SJSA1 (cell line): ENCODE measurements around the gene NELL1. TPM values are rescaled to one million over a fixed set of nuclear protein-coding genes. Genes with fewer than 3 reads are reported as not detected.
"Not testable (repeated sequence)": the region's sequence is repeated elsewhere in the genome, so short reads cannot be mapped to it uniquely, and the experiment has no call there.

Experiments
- DNase-seq, 2 experiments: peaks; one replicate each; pipeline ENCODE4 v3.0.0-alpha.2; 2015 to 2020; ENCODE audit warnings: low spot score in 2 of 2, low read depth in 1 of 2
- H3K27ac ChIP-seq: fragments of 250-450 bp; sonication (Bioruptor Pico); 2 replicates; pipeline ENCODE4 v1.5.1; 2020; ENCODE audit warnings: mild to moderate bottlenecking, moderate library complexity
- H3K27me3 ChIP-seq: fragments of 250-450 bp; sonication (Bioruptor Pico); replicated peaks from 2 replicates; pipeline ENCODE4 v1.5.1; 2020; ENCODE audit warnings: mild to moderate bottlenecking, moderate library complexity
- H3K36me3 ChIP-seq: fragments of 250-450 bp; sonication (Bioruptor Pico); 2 replicates; pipeline ENCODE4 v1.5.1; 2020; ENCODE audit warnings: mild to moderate bottlenecking
- H3K4me1 ChIP-seq: fragments of 250-450 bp; sonication (Bioruptor Pico); replicated peaks from 2 replicates; pipeline ENCODE4 v1.6.1; 2021; ENCODE audit warnings: mild to moderate bottlenecking
- H3K4me3 ChIP-seq: fragments of 250-450 bp; sonication (Bioruptor Pico); 2 replicates; pipeline ENCODE4 v1.5.1; 2020; ENCODE audit warnings: mild to moderate bottlenecking
- H3K9me3 ChIP-seq: fragments of 250-450 bp; sonication (Bioruptor Pico); replicated peaks from 2 replicates; pipeline ENCODE4 v1.5.1; 2020; ENCODE audit warnings: mild to moderate bottlenecking
- total RNA-seq: library from RNA; depleted of rRNA; stranded (reverse); fragments of >200 nt; shearing (Covaris generic); gene quantifications from 2 replicates; pipeline ENCODE4 v1.2.3, GENCODE V29; 2014

Gene NELL1
- total RNA-seq, 1 experiment from 2014 or later = not detected

GRCh38 chr11:21110415-21110814 lies 441.0 kb downstream of the NELL1 start:
- Histone ChIP-seq H3K36me3 (no peaks in the 10 kb centered on the region), H3K9me3 (0 out of 2 replicates have a peak, but pooled peaks cover 15% of the 10 kb centered on the region), H3K27ac (no peak overlapping the region), H3K4me1 (no peaks in the 10 kb centered on the region), H3K4me3 (no peak overlapping the region), H3K27me3 (no peaks in the 10 kb centered on the region)
- no peak for DNase-seq

GRCh38 chr11:21113876-21114275 lies 444.5 kb downstream of the NELL1 start:
- no peaks in the 10 kb centered on the region for H3K27me3 ChIP-seq
- 0 out of 2 replicates have a peak, but pooled peaks cover 7% of the 10 kb centered on the region for H3K9me3 ChIP-seq

GRCh38 chr11:21116009-21116408 lies 446.6 kb downstream of the NELL1 start:
- no peak overlapping the region for H3K27ac ChIP-seq
- H3K9me3 ChIP-seq = no peaks in the 10 kb centered on the region
- no peak for DNase-seq
- no peaks in the 10 kb centered on the region for H3K27me3 ChIP-seq
- H3K36me3 ChIP-seq = no peaks in the 10 kb centered on the region
- no peaks in the 10 kb centered on the region for H3K4me1 ChIP-seq
- no peak overlapping the region for H3K4me3 ChIP-seq

More at GRCh38 chr11:21113876-21114275, 444.5 kb downstream of the NELL1 start:
- DNase-seq = no peak
- no peak overlapping the region for H3K27ac ChIP-seq
- no peak overlapping the region for H3K4me3 ChIP-seq
- H3K4me1 ChIP-seq = no peaks in the 10 kb centered on the region
- H3K36me3 ChIP-seq = no peaks in the 10 kb centered on the region

GRCh38 chr11:21119411-21119810 lies 450.0 kb downstream of the NELL1 start:
- H3K9me3 ChIP-seq = no peaks in the 10 kb centered on the region
- no peaks in the 10 kb centered on the region for H3K36me3 ChIP-seq
- DNase-seq = no peak
- H3K4me1 ChIP-seq = no peaks in the 10 kb centered on the region
- no peaks in the 10 kb centered on the region for H3K27me3 ChIP-seq
- H3K27ac ChIP-seq = no peak overlapping the region
- no peak overlapping the region for H3K4me3 ChIP-seq

- DNase-seq = no peak
- Histone ChIP-seq H3K4me1 (no peaks in the 10 kb centered on the region), H3K4me3 (no peak overlapping the region), H3K36me3 (no peaks in the 10 kb centered on the region), H3K27me3 (no peaks in the 10 kb centered on the region), H3K9me3 (peaks cover 4% of the 10 kb centered on the region; the same call in 1 of the 2 replicates), H3K27ac (no peak overlapping the region)
Observed at GRCh38 chr11:21121991-21122390, 452.6 kb downstream of the NELL1 start.

- Histone ChIP-seq H3K27ac (no peak overlapping the region), H3K27me3 (no peaks in the 10 kb centered on the region), H3K4me1 (no peaks in the 10 kb centered on the region), H3K9me3 (peaks cover 4% of the 10 kb centered on the region; the same call in 1 of the 2 replicates), H3K36me3 (no peaks in the 10 kb centered on the region), H3K4me3 (no peak overlapping the region)
- DNase-seq = no peak
Observed at GRCh38 chr11:21122523-21122922, 453.1 kb downstream of the NELL1 start.

- Histone ChIP-seq H3K36me3 (no peaks in the 10 kb centered on the region), H3K9me3 (no peaks in the 10 kb centered on the region), H3K4me3 (no peak overlapping the region), H3K27ac (no peak overlapping the region), H3K4me1 (no peaks in the 10 kb centered on the region), H3K27me3 (no peaks in the 10 kb centered on the region)
- DNase-seq = no peak
Observed at GRCh38 chr11:21132146-21132720, 462.8 kb downstream of the NELL1 start.

GRCh38 chr11:21133244-21133643 lies 463.9 kb downstream of the NELL1 start:
- Histone ChIP-seq H3K9me3 (no peaks in the 10 kb centered on the region; the same call in 1 of the 2 replicates), H3K36me3 (no peaks in the 10 kb centered on the region), H3K27ac (no peak overlapping the region), H3K4me3 (no peak overlapping the region), H3K4me1 (no peaks in the 10 kb centered on the region), H3K27me3 (no peaks in the 10 kb centered on the region)
- DNase-seq = no peak

GRCh38 chr11:21133722-21134121 lies 464.3 kb downstream of the NELL1 start:
- DNase-seq = no peak
- Histone ChIP-seq H3K36me3 (no peaks in the 10 kb centered on the region), H3K27me3 (no peaks in the 10 kb centered on the region), H3K4me3 (no peak overlapping the region), H3K4me1 (no peaks in the 10 kb centered on the region), H3K9me3 (no peaks in the 10 kb centered on the region; the same call in 1 of the 2 replicates), H3K27ac (no peak overlapping the region)

GRCh38 chr11:21137803-21138202 lies 468.4 kb downstream of the NELL1 start:
- H3K27ac ChIP-seq = no peak overlapping the region
- no peak overlapping the region for H3K4me3 ChIP-seq
- no peaks in the 10 kb centered on the region for H3K4me1 ChIP-seq
- H3K9me3 ChIP-seq = no peaks in the 10 kb centered on the region; the same call in 1 of the 2 replicates
- H3K36me3 ChIP-seq = no peaks in the 10 kb centered on the region
- H3K27me3 ChIP-seq = no peaks in the 10 kb centered on the region
- no peak for DNase-seq

GRCh38 chr11:21141557-21141956 lies 472.2 kb downstream of the NELL1 start:
- H3K27ac ChIP-seq, DNase-seq, H3K4me3 ChIP-seq, H3K36me3 ChIP-seq, H3K4me1 ChIP-seq, H3K9me3 ChIP-seq, H3K27me3 ChIP-seq: not testable (repeated sequence)

- no peak for DNase-seq
- Histone ChIP-seq H3K36me3 (no peaks in the 10 kb centered on the region), H3K27me3 (no peaks in the 10 kb centered on the region), H3K9me3 (no peaks in the 10 kb centered on the region; the same call in 1 of the 2 replicates), H3K4me3 (no peak overlapping the region), H3K27ac (no peak overlapping the region), H3K4me1 (no peaks in the 10 kb centered on the region)
Observed at GRCh38 chr11:21142007-21142406, 472.6 kb downstream of the NELL1 start.

- H3K4me3 ChIP-seq = no peak overlapping the region
- H3K4me1 ChIP-seq = no peaks in the 10 kb centered on the region
- H3K27ac ChIP-seq = no peak overlapping the region
- H3K27me3 ChIP-seq = no peaks in the 10 kb centered on the region
- no peak for DNase-seq
- H3K9me3 ChIP-seq = no peaks in the 10 kb centered on the region; the same call in 1 of the 2 replicates
- no peaks in the 10 kb centered on the region for H3K36me3 ChIP-seq
Observed at GRCh38 chr11:21144531-21144930, 475.1 kb downstream of the NELL1 start.

- Histone ChIP-seq H3K4me1 (no peaks in the 10 kb centered on the region), H3K4me3 (no peak overlapping the region), H3K27me3 (no peaks in the 10 kb centered on the region), H3K9me3 (no peaks in the 10 kb centered on the region; the same call in 1 of the 2 replicates), H3K36me3 (no peaks in the 10 kb centered on the region), H3K27ac (no peak overlapping the region)
- DNase-seq = no peak
Observed at GRCh38 chr11:21148376-21148775, 479.0 kb downstream of the NELL1 start.

GRCh38 chr11:21160140-21160539 lies 490.8 kb downstream of the NELL1 start:
- Histone ChIP-seq H3K4me3 (no peak overlapping the region), H3K4me1 (no peaks in the 10 kb centered on the region), H3K36me3 (no peaks in the 10 kb centered on the region), H3K27me3 (no peaks in the 10 kb centered on the region), H3K27ac (no peak overlapping the region), H3K9me3 (peaks cover 6% of the 10 kb centered on the region; the same call in 1 of the 2 replicates)
- no peak for DNase-seq
